ENCODE measurements around the gene ZDHHC14.
A peak's percentile ranks its signal among the peaks of the same experiment; 100 is the strongest.

ZDHHC14 gene

DNA sequence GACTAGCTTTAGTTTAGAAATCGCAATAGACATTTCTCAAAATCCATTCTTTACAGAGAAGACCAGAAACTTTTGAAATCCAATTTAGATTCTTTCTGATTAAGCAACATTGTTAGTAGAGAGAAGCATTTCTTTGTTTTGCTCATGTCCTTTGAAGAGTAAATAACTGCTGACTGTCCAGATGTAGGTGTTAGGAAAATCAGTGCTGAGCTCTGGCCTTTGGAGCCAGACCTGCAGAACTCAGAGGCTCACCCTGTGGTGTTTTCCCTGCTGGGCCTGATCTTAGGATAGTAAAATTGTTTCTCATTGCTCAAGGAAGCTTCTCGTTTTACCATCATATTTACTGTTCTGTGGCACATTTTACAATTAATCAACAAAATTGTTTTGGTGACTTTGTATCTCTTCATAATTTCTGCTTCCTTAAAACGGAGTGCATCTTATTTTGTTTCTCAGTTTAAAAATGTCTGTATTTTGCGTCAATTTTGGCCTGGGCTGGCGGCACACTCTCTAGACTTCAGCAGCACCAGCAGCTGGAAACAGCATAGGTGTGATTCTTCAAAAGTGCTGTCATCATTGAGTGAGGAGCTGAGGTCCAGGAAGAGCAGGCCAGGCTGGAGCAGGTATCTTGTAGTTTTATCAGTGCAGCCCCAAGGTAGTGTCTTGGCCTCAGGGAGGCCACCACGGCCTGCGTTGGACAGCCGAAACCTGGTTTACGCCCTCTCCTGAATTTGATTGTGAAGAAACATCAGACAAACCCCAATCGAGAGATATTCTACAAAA, 8.3 kb upstream of the ZDHHC14 start:
- H2AK5ac ChIP-seq (ENCODE audit: low read length) = no peak overlapping the region
- no CpG with 5 or more reads among the region's 10 CpGs for WGBS (ENCODE audit: extremely low coverage, insufficient coverage, low lambda C conversion rate)
- H3K4me1 ChIP-seq (ENCODE audit: control insufficient read depth, low read depth, low read length) = no peaks in the 10 kb centered on the region
- no peak overlapping the region for H4K5ac ChIP-seq (ENCODE audit: low read length)
- no peak overlapping the region for H2BK15ac ChIP-seq (replicated peaks; ENCODE audit: low read depth)
- no peak overlapping the region for H4K8ac ChIP-seq (ENCODE audit: low read depth, low read length)
- no peaks in the 10 kb centered on the region for H3K79me1 ChIP-seq (ENCODE audit: low read length)
- no peak overlapping the region for H3K23ac ChIP-seq (ENCODE audit: low read length)
- no peak overlapping the region for H3K4me3 ChIP-seq (ENCODE audit: low read length)
- no peaks in the 10 kb centered on the region for H3K36me3 ChIP-seq (ENCODE audit: control insufficient read depth, insufficient read depth, low read length)
- H3K27ac ChIP-seq (ENCODE audit: low read depth, low read length) = no peak overlapping the region
- H3K9ac ChIP-seq (ENCODE audit: low read length) = no peak overlapping the region
- no peak for DNase-seq
- no peak overlapping the region for H3K56ac ChIP-seq (ENCODE audit: low read length)
- no peaks in the 10 kb centered on the region for H3K79me2 ChIP-seq (ENCODE audit: control insufficient read depth, insufficient read depth, low read length)
- no peak overlapping the region for H3K18ac ChIP-seq (ENCODE audit: low read length)
- H2BK120ac ChIP-seq (ENCODE audit: low read depth, low read length) = no peak overlapping the region
- H3K4ac ChIP-seq (ENCODE audit: low read depth, low read length) = no peak overlapping the region
- H2BK5ac ChIP-seq (ENCODE audit: low read length) = no peak overlapping the region
- no peaks in the 10 kb centered on the region for H3K27me3 ChIP-seq (ENCODE audit: insufficient read depth, low read length, poor library complexity)
- H3K4me2 ChIP-seq (ENCODE audit: low read length) = no peak overlapping the region

DNA sequence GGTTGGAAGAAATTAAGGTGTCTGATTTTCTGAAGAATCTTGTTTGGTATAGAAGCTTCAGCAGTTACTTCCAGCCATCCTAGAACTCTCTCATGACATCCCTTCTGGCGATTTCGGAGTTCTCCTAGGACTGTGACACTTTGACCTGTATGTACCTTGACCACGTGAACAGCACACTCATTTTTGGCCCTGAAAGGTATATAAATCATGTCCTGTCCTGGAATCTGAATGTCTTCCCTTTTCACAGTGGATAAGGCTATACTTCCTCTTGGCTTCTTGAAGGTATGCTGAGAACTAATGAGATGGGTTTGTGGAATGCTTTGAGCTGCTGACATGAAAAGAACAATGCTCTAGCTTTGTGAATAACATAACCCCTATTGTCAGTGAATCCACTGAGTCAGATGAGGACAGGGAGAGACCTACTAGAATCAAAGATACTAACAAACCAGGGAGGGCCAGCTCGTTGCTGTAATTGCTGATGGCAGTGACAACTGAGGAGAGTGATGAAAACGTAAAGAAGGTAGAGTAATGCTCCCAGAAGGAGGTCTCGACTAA, 6.0 kb upstream of the ZDHHC14 start:
- no CpG with 5 or more reads among the region's 6 CpGs for WGBS (ENCODE audit: extremely low coverage, insufficient coverage, low lambda C conversion rate)
- Histone ChIP-seq H3K4me2 (ENCODE audit: low read length) (no peak overlapping the region), H2BK5ac (ENCODE audit: low read length) (no peak overlapping the region), H3K9ac (ENCODE audit: low read length) (no peak overlapping the region), H3K4ac (ENCODE audit: low read depth, low read length) (no peak overlapping the region), H2AK5ac (ENCODE audit: low read length) (no peak overlapping the region), H3K79me2 (ENCODE audit: control insufficient read depth, insufficient read depth, low read length) (no peaks in the 10 kb centered on the region), H3K4me3 (ENCODE audit: low read length) (no peak overlapping the region), H3K79me1 (ENCODE audit: low read length) (no peaks in the 10 kb centered on the region), H3K36me3 (ENCODE audit: control insufficient read depth, insufficient read depth, low read length) (no peaks in the 10 kb centered on the region), H3K56ac (ENCODE audit: low read length) (no peak overlapping the region), H3K4me1 (ENCODE audit: control insufficient read depth, low read depth, low read length) (no peaks in the 10 kb centered on the region), H2BK120ac (ENCODE audit: low read depth, low read length) (no peak overlapping the region), H4K8ac (ENCODE audit: low read depth, low read length) (no peak overlapping the region), H3K27ac (ENCODE audit: low read depth, low read length) (no peak overlapping the region), H3K18ac (ENCODE audit: low read length) (no peak overlapping the region), H2BK15ac (replicated peaks; ENCODE audit: low read depth) (no peak overlapping the region), H3K23ac (ENCODE audit: low read length) (no peak overlapping the region), H4K5ac (ENCODE audit: low read length) (no peak overlapping the region), H3K27me3 (ENCODE audit: insufficient read depth, low read length, poor library complexity) (no peaks in the 10 kb centered on the region)
- peak; percentile 27 for DNase-seq

DNA sequence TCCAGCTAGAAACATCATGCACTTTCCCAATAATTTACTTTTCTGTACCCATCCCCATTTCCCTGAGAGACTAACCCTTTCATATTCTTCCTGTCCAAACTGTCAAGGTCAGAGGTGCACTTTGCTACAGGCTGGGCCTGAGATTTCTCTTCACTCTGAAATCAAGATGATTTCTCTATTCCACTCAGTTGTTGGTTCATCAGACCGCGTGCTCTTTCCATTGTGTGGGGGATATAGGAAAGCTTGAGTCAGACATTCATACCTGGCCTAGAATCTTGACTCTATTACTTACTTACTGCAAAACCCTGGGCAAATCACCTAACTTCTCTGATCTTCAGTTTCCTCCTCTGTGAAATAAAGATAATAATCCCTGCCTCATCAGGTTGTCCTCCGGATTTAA, 4.7 kb upstream of the ZDHHC14 start:
- H2AK5ac ChIP-seq (ENCODE audit: low read length) = no peak overlapping the region
- WGBS (ENCODE audit: extremely low coverage, insufficient coverage, low lambda C conversion rate) = no CpG with 5 or more reads among the region's 3 CpGs
- H3K18ac ChIP-seq (ENCODE audit: low read length) = no peak overlapping the region
- H3K4me3 ChIP-seq (ENCODE audit: low read length) = no peak overlapping the region
- no peak overlapping the region for H2BK120ac ChIP-seq (ENCODE audit: low read depth, low read length)
- H4K8ac ChIP-seq (ENCODE audit: low read depth, low read length) = no peak overlapping the region
- H4K5ac ChIP-seq (ENCODE audit: low read length) = no peak overlapping the region
- no peak overlapping the region for H3K4me2 ChIP-seq (ENCODE audit: low read length)
- no peaks in the 10 kb centered on the region for H3K79me2 ChIP-seq (ENCODE audit: control insufficient read depth, insufficient read depth, low read length)
- H3K27ac ChIP-seq (ENCODE audit: low read depth, low read length) = no peak overlapping the region
- H3K36me3 ChIP-seq (ENCODE audit: control insufficient read depth, insufficient read depth, low read length) = no peaks in the 10 kb centered on the region
- no peak overlapping the region for H2BK15ac ChIP-seq (replicated peaks; ENCODE audit: low read depth)
- no peaks in the 10 kb centered on the region for H3K4me1 ChIP-seq (ENCODE audit: control insufficient read depth, low read depth, low read length)
- no peak for DNase-seq
- H3K27me3 ChIP-seq (ENCODE audit: insufficient read depth, low read length, poor library complexity) = no peaks in the 10 kb centered on the region
- H3K9ac ChIP-seq (ENCODE audit: low read length) = no peak overlapping the region
- H3K79me1 ChIP-seq (ENCODE audit: low read length) = no peaks in the 10 kb centered on the region
- H3K56ac ChIP-seq (ENCODE audit: low read length) = no peak overlapping the region
- H3K23ac ChIP-seq (ENCODE audit: low read length) = no peak overlapping the region
- no peak overlapping the region for H3K4ac ChIP-seq (ENCODE audit: low read depth, low read length)
- H2BK5ac ChIP-seq (ENCODE audit: low read length) = no peak overlapping the region

DNA sequence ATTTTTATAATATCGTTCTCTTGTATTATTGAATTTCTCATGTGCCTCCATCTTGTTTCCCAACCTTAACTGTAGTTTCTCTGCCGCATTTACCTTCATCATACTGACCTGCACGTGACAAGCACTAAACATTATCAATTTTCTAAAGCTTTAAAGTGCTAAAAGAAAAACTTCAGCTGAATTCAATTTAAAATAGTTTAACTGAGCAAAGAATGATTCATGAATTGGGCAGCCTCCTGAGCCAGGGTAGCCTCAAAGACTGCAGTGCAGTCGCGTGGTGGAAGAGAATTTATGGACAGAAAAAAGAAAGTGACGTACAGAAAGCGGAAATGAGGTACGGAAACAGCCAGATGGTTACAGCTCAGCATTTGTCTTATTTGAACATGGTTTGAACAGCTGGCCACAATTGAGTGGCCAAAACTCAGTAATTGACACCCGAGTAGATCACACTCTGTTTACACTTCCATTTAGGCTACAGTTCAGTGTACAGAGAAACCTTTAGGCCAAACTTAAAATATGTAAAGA, 4.2 kb upstream of the ZDHHC14 start:
- Histone ChIP-seq H3K4me2 (ENCODE audit: low read length) (no peak overlapping the region), H3K23ac (ENCODE audit: low read length) (no peak overlapping the region), H3K56ac (ENCODE audit: low read length) (no peak overlapping the region), H3K9ac (ENCODE audit: low read length) (no peak overlapping the region), H3K4ac (ENCODE audit: low read depth, low read length) (no peak overlapping the region), H3K18ac (ENCODE audit: low read length) (no peak overlapping the region), H3K4me3 (ENCODE audit: low read length) (no peak overlapping the region), H3K27ac (ENCODE audit: low read depth, low read length) (no peak overlapping the region), H4K5ac (ENCODE audit: low read length) (no peak overlapping the region), H3K27me3 (ENCODE audit: insufficient read depth, low read length, poor library complexity) (no peaks in the 10 kb centered on the region), H2AK5ac (ENCODE audit: low read length) (no peak overlapping the region), H2BK5ac (ENCODE audit: low read length) (no peak overlapping the region), H3K79me2 (ENCODE audit: control insufficient read depth, insufficient read depth, low read length) (no peaks in the 10 kb centered on the region), H2BK120ac (ENCODE audit: low read depth, low read length) (no peak overlapping the region), H3K4me1 (ENCODE audit: control insufficient read depth, low read depth, low read length) (no peaks in the 10 kb centered on the region), H3K36me3 (ENCODE audit: control insufficient read depth, insufficient read depth, low read length) (no peaks in the 10 kb centered on the region), H2BK15ac (replicated peaks; ENCODE audit: low read depth) (no peak overlapping the region), H4K8ac (ENCODE audit: low read depth, low read length) (no peak overlapping the region), H3K79me1 (ENCODE audit: low read length) (no peaks in the 10 kb centered on the region)
- no CpG with 5 or more reads among the region's 9 CpGs for WGBS (ENCODE audit: extremely low coverage, insufficient coverage, low lambda C conversion rate)
- DNase-seq = no peak

DNA sequence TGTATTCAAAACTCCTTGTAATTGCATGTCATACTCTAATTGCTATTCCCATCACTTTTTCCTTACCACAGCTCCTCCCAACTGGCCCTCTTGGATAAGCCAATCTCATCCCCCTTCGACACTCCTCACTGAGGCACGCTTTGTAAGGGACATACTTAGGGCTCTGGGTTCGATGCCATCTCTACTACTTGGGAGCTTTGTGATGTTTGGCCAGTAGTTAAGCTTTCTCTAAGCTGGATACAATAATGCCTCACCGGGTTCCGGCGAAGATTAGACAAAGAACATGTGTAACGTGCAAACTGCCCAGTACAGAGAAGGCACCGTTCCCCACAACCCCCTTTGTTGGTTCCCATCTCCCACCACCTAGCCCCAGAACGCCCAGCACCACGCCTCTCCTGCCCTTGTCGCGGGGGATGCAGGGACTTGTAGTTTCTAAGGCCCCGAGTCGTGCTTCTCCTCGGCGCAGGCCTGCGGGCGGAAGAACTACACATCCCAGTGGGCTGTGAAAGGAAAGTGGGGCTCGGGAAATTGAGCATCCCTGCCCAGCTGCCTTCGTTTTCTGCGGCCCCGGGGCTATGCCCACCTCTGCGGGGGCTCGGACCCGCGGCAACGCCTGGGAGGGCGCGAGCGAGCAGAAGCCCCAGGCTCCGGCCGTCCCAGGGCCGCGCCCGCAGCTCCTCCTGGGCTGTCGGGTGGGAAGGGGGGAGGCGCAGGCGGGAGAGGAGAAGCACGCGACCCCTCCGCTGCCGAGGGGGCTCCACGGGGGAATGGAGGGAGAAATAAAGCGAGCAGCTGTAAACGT, 1.1 kb upstream of the ZDHHC14 start:
- H3K27me3 ChIP-seq (ENCODE audit: insufficient read depth, low read length, poor library complexity) = no peaks in the 10 kb centered on the region
- peak overlapping the region; percentile 76 for H3K4me3 ChIP-seq (ENCODE audit: low read length)
- no peak overlapping the region for H2BK15ac ChIP-seq (replicated peaks; ENCODE audit: low read depth)
- H3K4ac ChIP-seq (ENCODE audit: low read depth, low read length) = no peak overlapping the region
- H2AK5ac ChIP-seq (ENCODE audit: low read length) = no peak overlapping the region
- no peak overlapping the region for H2BK5ac ChIP-seq (ENCODE audit: low read length)
- no peaks in the 10 kb centered on the region for H3K36me3 ChIP-seq (ENCODE audit: control insufficient read depth, insufficient read depth, low read length)
- H3K23ac ChIP-seq (ENCODE audit: low read length) = no peak overlapping the region
- no peak overlapping the region for H2BK120ac ChIP-seq (ENCODE audit: low read depth, low read length)
- H3K9ac ChIP-seq (ENCODE audit: low read length) = peak overlapping the region; percentile 83
- H3K4me1 ChIP-seq (ENCODE audit: control insufficient read depth, low read depth, low read length) = no peaks in the 10 kb centered on the region
- peak overlapping the region; percentile 83 for H3K4me2 ChIP-seq (ENCODE audit: low read length)
- DNase-seq = peak; percentile 95
- H3K56ac ChIP-seq (ENCODE audit: low read length) = peak overlapping the region; percentile 95
- peak overlapping the region; percentile 82 for H3K18ac ChIP-seq (ENCODE audit: low read length)
- peak overlapping the region; percentile 82 for H4K8ac ChIP-seq (ENCODE audit: low read depth, low read length)
- H3K27ac ChIP-seq (ENCODE audit: low read depth, low read length) = no peak overlapping the region
- no CpG with 5 or more reads among the region's 45 CpGs for WGBS (ENCODE audit: extremely low coverage, insufficient coverage, low lambda C conversion rate)
- no peak overlapping the region for H4K5ac ChIP-seq (ENCODE audit: low read length)
- no peaks in the 10 kb centered on the region for H3K79me2 ChIP-seq (ENCODE audit: control insufficient read depth, insufficient read depth, low read length)
- H3K79me1 ChIP-seq (ENCODE audit: low read length) = no peaks in the 10 kb centered on the region

Measured in mesendoderm (in vitro differentiated cells).